Common myeloid progenitor, CD34-positive (primary cell): ENCODE measurements around the gene DNAJC17.

ENCODE experiments used
- CTCF ChIA-PET: fragments of 350-600 bp; sonication (Branson Sonifier 250); formaldehyde crosslinking; loops from one replicate; lab custom pipeline; 2021; ENCODE audit warnings: antibody characterized with exemption; lab: Charles Lee
- POLR2A ChIA-PET: fragments of 350-600 bp; sonication (Branson Sonifier 250); formaldehyde crosslinking; loops from one replicate; lab custom pipeline; 2021; ENCODE audit warnings: antibody characterized with exemption; lab: Charles Lee
- DNase-seq, 3 donors: peaks; one replicate each; pipeline versions ENCODE4 v3.0.0 to v3.0.0-alpha.2; 2013
- H3K27ac ChIP-seq, 2 experiments: 1 replicate in 1 of 2; 2 replicates in 1 of 2; pipeline ENCODE4 v1.7.0; 2013; ENCODE audit warnings: inconsistent platforms in 2 of 2, low read length in 2 of 2, mild to moderate bottlenecking in 2 of 2, low read depth in 1 of 2, moderate library complexity in 1 of 2; ENCODE audit not compliant: severe bottlenecking in 2 of 2, insufficient read depth in 1 of 2, poor library complexity in 1 of 2
- H3K27me3 ChIP-seq, 5 experiments: replicated peaks in 2 of 5; 1 replicate in 3 of 5; 2 replicates in 2 of 5; pipeline versions ENCODE4 v1.6.1 to v1.7.0; 2013; ENCODE audit warnings: low read length in 4 of 5, mild to moderate bottlenecking in 2 of 5, moderate library complexity in 2 of 5, inconsistent platforms in 1 of 5; ENCODE audit not compliant: insufficient read depth in 5 of 5, control insufficient read depth in 4 of 5
- H3K36me3 ChIP-seq, 4 experiments: 1 replicate in 2 of 4; 2 replicates in 2 of 4; pipeline versions ENCODE4 v1.6.1 to v1.7.0; 2013; ENCODE audit warnings: low read length in 3 of 4, control low read depth in 1 of 4, mild to moderate bottlenecking in 1 of 4; ENCODE audit not compliant: control insufficient read depth in 4 of 4, insufficient read depth in 4 of 4
- H3K4me1 ChIP-seq, 4 experiments: 1 replicate in 3 of 4; 2 replicates in 1 of 4; pipeline versions ENCODE4 v1.6.1 to v1.7.1; 2013; ENCODE audit warnings: low read length in 3 of 4, mild to moderate bottlenecking in 3 of 4, control low read depth in 1 of 4, inconsistent platforms in 1 of 4, moderate library complexity in 1 of 4; ENCODE audit not compliant: control insufficient read depth in 4 of 4, insufficient read depth in 4 of 4; ENCODE audit errors: control extremely low read depth in 1 of 4
- H3K4me3 ChIP-seq, 7 experiments: 1 replicate in 4 of 7; 2 replicates in 3 of 7; pipeline versions ENCODE4 v1.5.1 to v1.7.0; 2013; ENCODE audit warnings: mild to moderate bottlenecking in 7 of 7, low read length in 6 of 7, moderate library complexity in 6 of 7, inconsistent platforms in 2 of 7, low read depth in 2 of 7, control low read depth in 1 of 7; ENCODE audit not compliant: insufficient read depth in 4 of 7, control insufficient read depth in 1 of 7; ENCODE audit errors: extremely low read depth in 1 of 7
- H3K9me3 ChIP-seq, 5 experiments: 1 replicate in 4 of 5; 2 replicates in 1 of 5; pipeline versions ENCODE4 v1.6.1 to v1.7.1; 2013; ENCODE audit warnings: low read length in 4 of 5, mild to moderate bottlenecking in 2 of 5, inconsistent platforms in 1 of 5, low read depth in 1 of 5, moderate library complexity in 1 of 5; ENCODE audit not compliant: control insufficient read depth in 4 of 5, insufficient read depth in 2 of 5; ENCODE audit errors: control extremely low read depth in 1 of 5
- WGBS: methylation state at CpG from one replicate; pipeline ENCODE4 v1.1.5; 2013; ENCODE audit not compliant: insufficient coverage; 5-methylcytosine and 5-hydroxymethylcytosine counted together

The DNAJC17 gene

GRCh38 chr15:40775740-40776536 lies 31.3 kb downstream of the DNAJC17 start:
- H3K36me3 ChIP-seq = peaks cover 9 to 71% (median 55%) of the 10 kb centered on the region in 4 experiments
- POLR2A ChIA-PET = no interaction called here
- over 99% methylated on average over 13 of the region's 14 CpGs for WGBS

GRCh38 chr15:40775007-40775406 lies 32.3 kb downstream of the DNAJC17 start:
- CTCF ChIA-PET = interaction anchor here (1.1 to 15.4 kb wide), 4 partner anchors 12 to 82 kb away, joined by 3 to 204 read pairs (median 4); partner anchors contain the start of gene RMDN3
- Histone ChIP-seq H3K36me3 (peaks cover 9 to 74% (median 55%) of the 10 kb centered on the region in 4 experiments), H3K9me3 (no peaks in the 10 kb centered on the region), H3K27me3 (no peaks in the 10 kb centered on the region), H3K4me3 (no peak overlapping the region), H3K27ac (no peak overlapping the region), H3K4me1 (peaks cover 0 to 16% (median 14%) of the 10 kb centered on the region in 4 experiments)
- POLR2A ChIA-PET = no interaction called here
- 96% methylated on average over 10 of the region's 10 CpGs for WGBS
- no peak for DNase-seq

More at GRCh38 chr15:40775740-40776536, 31.3 kb downstream of the DNAJC17 start:
- no peak for DNase-seq
- CTCF ChIA-PET = interaction anchor here (0.8 to 15.4 kb wide), 8 partner anchors 9 to 81 kb away, joined by 3 to 204 read pairs (median 3); partner anchors contain the start of genes GCHFR and RMDN3
- no peak overlapping the region for H3K4me3 ChIP-seq
- no peak overlapping the region for H3K27ac ChIP-seq
- no peaks in the 10 kb centered on the region for H3K27me3 ChIP-seq
- no peaks in the 10 kb centered on the region for H3K9me3 ChIP-seq
- H3K4me1 ChIP-seq = peaks cover 0 to 7% (median 5%) of the 10 kb centered on the region in 4 experiments

DNA sequence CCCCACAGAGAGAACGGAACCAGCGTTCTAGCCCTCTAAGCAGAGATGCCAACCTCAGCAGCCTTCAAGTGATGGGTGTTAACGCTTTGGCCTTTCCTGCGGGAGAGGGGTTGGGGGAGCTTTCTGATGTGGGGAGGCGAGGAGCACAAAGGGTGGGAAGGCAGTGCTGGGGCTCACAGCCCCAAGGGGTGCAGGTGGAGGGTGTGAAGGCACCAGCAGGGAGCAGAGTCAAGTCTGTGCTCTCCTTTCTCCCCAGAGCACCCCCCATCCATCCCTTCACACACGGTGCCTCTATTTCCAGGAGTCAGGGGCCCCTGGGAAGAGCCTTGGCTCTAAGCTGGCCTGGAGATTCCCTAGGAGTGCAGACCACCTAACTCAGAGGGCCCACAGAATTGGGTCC lies 33.4 kb downstream of the DNAJC17 start:
- WGBS = 100% methylated on average over 1 of the region's 6 CpGs
- Histone ChIP-seq H3K27ac (no peak overlapping the region), H3K4me1 (peaks cover 0 to 27% (median 25%) of the 10 kb centered on the region in 4 experiments), H3K36me3 (peaks cover 9 to 63% (median 45%) of the 10 kb centered on the region in 4 experiments), H3K27me3 (no peaks in the 10 kb centered on the region), H3K4me3 (no peak overlapping the region), H3K9me3 (no peaks in the 10 kb centered on the region)
- POLR2A ChIA-PET = no interaction called here
- CTCF ChIA-PET = interaction anchor here (1.0 to 14.6 kb wide), 4 partner anchors 11 to 73 kb away, joined by 3 to 123 read pairs (median 5); no protein-coding TSS in a partner anchor
- DNase-seq = no peak

- Histone ChIP-seq H3K9me3 (no peaks in the 10 kb centered on the region), H3K4me3 (no peak overlapping the region), H3K4me1 (peaks cover 0 to 31% (median 29%) of the 10 kb centered on the region in 4 experiments), H3K36me3 (peaks cover 9 to 62% (median 42%) of the 10 kb centered on the region in 4 experiments), H3K27ac (no peak overlapping the region), H3K27me3 (no peaks in the 10 kb centered on the region)
- CTCF ChIA-PET = interaction anchor here (1.0 to 14.6 kb wide), 4 partner anchors 12 to 72 kb away, joined by 3 to 123 read pairs (median 5); no protein-coding TSS in a partner anchor
- DNase-seq = no peak
- POLR2A ChIA-PET = no interaction called here
- WGBS = 96% methylated on average over 4 of the region's 8 CpGs
Observed at GRCh38 chr15:40773496-40773895, 33.8 kb downstream of the DNAJC17 start.

- no peaks in the 10 kb centered on the region for H3K27me3 ChIP-seq
- POLR2A ChIA-PET = no interaction called here
- 97% methylated on average over 8 of the region's 13 CpGs for WGBS
- H3K4me3 ChIP-seq = no peak overlapping the region
- H3K9me3 ChIP-seq = no peaks in the 10 kb centered on the region
- peaks cover 0 to 45% (median 37%) of the 10 kb centered on the region in 4 experiments for H3K4me1 ChIP-seq
- DNase-seq = no peak
- peaks cover 9 to 72% (median 45%) of the 10 kb centered on the region in 4 experiments for H3K36me3 ChIP-seq
- CTCF ChIA-PET = interaction anchor here (0.7 to 14.6 kb wide), 2 partner anchors 13 to 34 kb away, joined by 3 to 123 read pairs; no protein-coding TSS in a partner anchor
- no peak overlapping the region for H3K27ac ChIP-seq
Observed at GRCh38 chr15:40772014-40772413, 35.3 kb downstream of the DNAJC17 start.

GRCh38 chr15:40771242-40771641 lies 36.0 kb downstream of the DNAJC17 start:
- H3K9me3 ChIP-seq = no peaks in the 10 kb centered on the region
- ChIA-PET POLR2A (no interaction called here), CTCF (interaction anchor here (0.7 to 14.6 kb wide), 7 partner anchors 14 to 93 kb away, joined by 3 to 123 read pairs (median 3); no protein-coding TSS in a partner anchor)
- 96% methylated on average over 5 of the region's 5 CpGs for WGBS
- peaks cover 0 to 49% (median 37%) of the 10 kb centered on the region in 4 experiments for H3K4me1 ChIP-seq
- no peak overlapping the region for H3K4me3 ChIP-seq
- no peak for DNase-seq
- H3K36me3 ChIP-seq = peaks cover 9 to 72% (median 44%) of the 10 kb centered on the region in 4 experiments
- no peaks in the 10 kb centered on the region for H3K27me3 ChIP-seq
- H3K27ac ChIP-seq = no peak overlapping the region
